Kidney (tissue), 14 donors: Measurements from ENCODE around the gene MTIF3. TPM values are rescaled to one million over a fixed set of nuclear protein-coding genes. Genes with fewer than 3 reads are reported as not detected.

Source experiments
- DNase-seq, 5 donors: peaks; one replicate each; pipeline ENCODE4 v3.0.0-alpha.2; 2013 to 2020
- FAIRE-seq: peaks from 2 replicates; lab custom pipeline; 2012; peaks lifted over from hg19 to GRCh38; lab: Jason Lieb, UNC
- H3K27ac ChIP-seq, 2 donors: one replicate each; pipeline ENCODE4 v1.7.0; 2013; ENCODE audit warnings: low read depth in 2 of 2, low read length in 2 of 2, inconsistent platforms in 1 of 2
- H3K27me3 ChIP-seq: one replicate; pipeline ENCODE4 v1.7.1; 2013; ENCODE audit warnings: low read length, inconsistent platforms; ENCODE audit not compliant: control insufficient read depth, insufficient read depth
- H3K36me3 ChIP-seq, 3 donors: one replicate each; pipeline versions ENCODE4 v1.7.0 to v1.7.1; 2013; ENCODE audit warnings: low read length in 3 of 3, control low read depth in 1 of 3, inconsistent platforms in 1 of 3; ENCODE audit not compliant: insufficient read depth in 3 of 3, control insufficient read depth in 2 of 3
- H3K4me1 ChIP-seq, 3 donors: one replicate each; pipeline versions ENCODE4 v1.7.0 to v1.7.1; 2013; ENCODE audit warnings: low read length in 3 of 3, inconsistent platforms in 1 of 3, low read depth in 1 of 3; ENCODE audit not compliant: control insufficient read depth in 2 of 3, insufficient read depth in 2 of 3
- H3K4me3 ChIP-seq, 3 donors: one replicate each; pipeline versions ENCODE4 v1.7.0 to v1.8.1; 2013; ENCODE audit warnings: low read length in 3 of 3, control low read depth in 1 of 3, inconsistent platforms in 1 of 3
- H3K9ac ChIP-seq, 3 donors: one replicate each; pipeline versions ENCODE4 v1.7.0 to v1.7.1; 2013; ENCODE audit warnings: low read length in 3 of 3, control low read depth in 1 of 3, inconsistent platforms in 1 of 3
- H3K9me3 ChIP-seq, 3 donors: one replicate each; pipeline versions ENCODE4 v1.7.0 to v1.7.1; 2013; ENCODE audit warnings: low read length in 3 of 3, control low read depth in 1 of 3, inconsistent platforms in 1 of 3; ENCODE audit not compliant: control insufficient read depth in 2 of 3, insufficient read depth in 1 of 3
- intact Hi-C: fragments of 100-400 bp; cut with DNase I; formaldehyde crosslinking; loops from one replicate; pipeline ENCODE4 v1.11.1; 2022
- polyA plus RNA-seq: library from polyadenylated mRNA; stranded (reverse); fragments of 350-450 nt; fragmentation: Illumina TruSeq; extraction: RNeasy Lipid Tissue Mini Kit (QIAGEN cat#74804); gene quantifications from one replicate; pipeline ENCODE4 v1.2.3, GENCODE V29; 2014; ENCODE audit warnings: low read depth, low replicate concordance; ENCODE audit not compliant: insufficient read depth
- total RNA-seq: library from RNA; stranded (reverse); fragmentation: NEBNext Ultra II Directional; extraction: Animal tissue kit (Norgen Biotek cat#: 25700); gene quantifications from one replicate; pipeline ENCODE4 v1.2.1, GENCODE V29; 2021
- TF ChIP-seq, protein P1 (sequence below): IDR thresholded peaks from 3 replicates; pipeline ENCODE4 v1.5.1; 2012; ENCODE audit warnings: mild to moderate bottlenecking, moderate library complexity, borderline replicate concordance; ENCODE audit not compliant: insufficient read depth; ENCODE audit errors: extremely low read depth
- donor health status: control.
- donor health status: control.
- donor health status: control.
- donor health status: control.
- donor health status: control.
- donor health status: DM: yes; HTN: yes; CAD: no.
- donor health status: Normal renal cell carcinoma (clear cell type).

The MTIF3 gene
- total and polyA plus RNA-seq, 2 donors from 2014 or later = 48.5 to 130 TPM

DNA sequence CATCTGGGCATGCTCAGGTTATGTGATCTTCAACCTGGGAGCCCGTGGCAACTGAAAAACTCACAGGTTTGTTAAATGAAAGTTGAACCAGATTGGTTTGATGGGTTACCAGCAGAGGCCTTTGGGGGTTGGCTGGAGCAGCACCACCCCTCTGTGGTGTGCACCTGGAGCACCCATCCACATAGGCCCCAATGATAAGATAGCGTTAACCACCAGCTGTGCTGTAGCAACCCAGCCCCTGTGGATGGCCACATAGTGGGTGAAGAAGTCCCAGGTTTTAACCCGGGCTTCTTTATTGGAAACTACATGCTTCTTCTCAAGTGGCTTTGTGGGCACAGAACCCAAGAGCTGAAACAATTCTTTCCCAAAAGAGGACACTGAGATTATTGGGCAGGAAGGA lies 22.6 kb upstream of the MTIF3 start:
- Histone ChIP-seq H3K27ac (no peak overlapping the region), H3K9ac (no peak overlapping the region), H3K9me3 (no peaks in the 10 kb centered on the region), H3K36me3 (no peaks in the 10 kb centered on the region), H3K4me1 (no peaks in the 10 kb centered on the region), H3K27me3 (no peaks in the 10 kb centered on the region), H3K4me3 (no peak overlapping the region)
- FAIRE-seq (no peak), DNase-seq (no peak)
- TF ChIP-seq, protein P1, sequence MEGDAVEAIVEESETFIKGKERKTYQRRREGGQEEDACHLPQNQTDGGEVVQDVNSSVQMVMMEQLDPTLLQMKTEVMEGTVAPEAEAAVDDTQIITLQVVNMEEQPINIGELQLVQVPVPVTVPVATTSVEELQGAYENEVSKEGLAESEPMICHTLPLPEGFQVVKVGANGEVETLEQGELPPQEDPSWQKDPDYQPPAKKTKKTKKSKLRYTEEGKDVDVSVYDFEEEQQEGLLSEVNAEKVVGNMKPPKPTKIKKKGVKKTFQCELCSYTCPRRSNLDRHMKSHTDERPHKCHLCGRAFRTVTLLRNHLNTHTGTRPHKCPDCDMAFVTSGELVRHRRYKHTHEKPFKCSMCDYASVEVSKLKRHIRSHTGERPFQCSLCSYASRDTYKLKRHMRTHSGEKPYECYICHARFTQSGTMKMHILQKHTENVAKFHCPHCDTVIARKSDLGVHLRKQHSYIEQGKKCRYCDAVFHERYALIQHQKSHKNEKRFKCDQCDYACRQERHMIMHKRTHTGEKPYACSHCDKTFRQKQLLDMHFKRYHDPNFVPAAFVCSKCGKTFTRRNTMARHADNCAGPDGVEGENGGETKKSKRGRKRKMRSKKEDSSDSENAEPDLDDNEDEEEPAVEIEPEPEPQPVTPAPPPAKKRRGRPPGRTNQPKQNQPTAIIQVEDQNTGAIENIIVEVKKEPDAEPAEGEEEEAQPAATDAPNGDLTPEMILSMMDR = no peak
- intact Hi-C loops = no loop called here

GRCh38 chr13:27472441-27472840 lies 22.1 kb upstream of the MTIF3 start:
- H3K4me3 ChIP-seq = no peak overlapping the region
- H3K27me3 ChIP-seq = no peaks in the 10 kb centered on the region
- no peaks in the 10 kb centered on the region for H3K4me1 ChIP-seq
- FAIRE-seq (no peak), DNase-seq (no peak)
- no peak overlapping the region for H3K27ac ChIP-seq
- H3K9me3 ChIP-seq = no peaks in the 10 kb centered on the region
- intact Hi-C loops = no loop called here
- H3K36me3 ChIP-seq = no peaks in the 10 kb centered on the region
- TF ChIP-seq, protein P1 = no peak
- H3K9ac ChIP-seq = no peak overlapping the region

- DNase-seq (no peak), FAIRE-seq (no peak)
- Histone ChIP-seq H3K36me3 (no peaks in the 10 kb centered on the region), H3K4me1 (no peaks in the 10 kb centered on the region), H3K4me3 (no peak overlapping the region), H3K9me3 (no peaks in the 10 kb centered on the region), H3K9ac (no peak overlapping the region), H3K27me3 (no peaks in the 10 kb centered on the region), H3K27ac (no peak overlapping the region)
- TF ChIP-seq, protein P1 = no peak
- intact Hi-C loops = no loop called here
Observed at GRCh38 chr13:27470075-27470820, 19.9 kb upstream of the MTIF3 start.
